Ascending aorta (tissue), 2 donors: ENCODE results near the gene TMOD1. TPM values are rescaled to one million over a fixed set of nuclear protein-coding genes. Genes with fewer than 3 reads are reported as not detected.

Experiments used
- DNase-seq, 2 donors: peaks; one replicate each; pipeline ENCODE4 v3.0.0-alpha.2; 2019; ENCODE audit warnings: low spot score in 2 of 2
- H3K27ac ChIP-seq, 2 donors: fragments of 200-600 bp; sonication (generic); one replicate each; pipeline ENCODE4 v1.5.1; 2016 to 2017; ENCODE audit warnings: mild to moderate bottlenecking in 1 of 2
- H3K27me3 ChIP-seq: fragments of 200-600 bp; sonication (generic); one replicate; pipeline ENCODE4 v1.5.1; 2017
- H3K36me3 ChIP-seq, 2 donors: fragments of 200-600 bp; sonication (generic); one replicate each; pipeline ENCODE4 v1.5.1; 2016
- H3K4me1 ChIP-seq, 2 donors: fragments of 200-600 bp; sonication (generic); one replicate each; pipeline ENCODE4 v1.5.1; 2016 to 2017; ENCODE audit warnings: mild to moderate bottlenecking in 1 of 2
- H3K4me3 ChIP-seq, 2 donors: fragments of 200-600 bp; sonication (generic); one replicate each; pipeline ENCODE4 v1.5.1; 2016 to 2017; ENCODE audit warnings: mild to moderate bottlenecking in 1 of 2
- H3K9me3 ChIP-seq, 2 donors: fragments of 200-600 bp; sonication (generic); one replicate each; pipeline ENCODE4 v1.5.1; 2016
- intact Hi-C: fragments of 100-400 bp; cut with DNase I; formaldehyde crosslinking; loops from one replicate; pipeline ENCODE4 v1.15.1; 2023
- total RNA-seq: library from RNA; depleted of rRNA; stranded (reverse); fragments of >200 nt; gene quantifications from one replicate; pipeline ENCODE4 v1.1.0, GENCODE V29; 2016
- TF ChIP-seq, protein P1 (sequence below), 3 experiments: fragments of 200-600 bp in 2 of 3; fragments of 450-650 bp in 1 of 3; sonication (generic) in 2 of 3; IDR thresholded peaks; one replicate each; pipeline ENCODE4 v1.5.1; 2016 to 2019; ENCODE audit warnings: antibody characterized with exemption in 3 of 3, mild to moderate bottlenecking in 1 of 3, moderate library complexity in 1 of 3

The TMOD1 gene
- total RNA-seq, 1 donor from 2014 or later: 17.1 TPM

- H3K9me3 ChIP-seq: no peaks in the 10 kb centered on the region
- peak in 1 of 2 donors; percentile 85 for DNase-seq
- TF ChIP-seq, protein P1, sequence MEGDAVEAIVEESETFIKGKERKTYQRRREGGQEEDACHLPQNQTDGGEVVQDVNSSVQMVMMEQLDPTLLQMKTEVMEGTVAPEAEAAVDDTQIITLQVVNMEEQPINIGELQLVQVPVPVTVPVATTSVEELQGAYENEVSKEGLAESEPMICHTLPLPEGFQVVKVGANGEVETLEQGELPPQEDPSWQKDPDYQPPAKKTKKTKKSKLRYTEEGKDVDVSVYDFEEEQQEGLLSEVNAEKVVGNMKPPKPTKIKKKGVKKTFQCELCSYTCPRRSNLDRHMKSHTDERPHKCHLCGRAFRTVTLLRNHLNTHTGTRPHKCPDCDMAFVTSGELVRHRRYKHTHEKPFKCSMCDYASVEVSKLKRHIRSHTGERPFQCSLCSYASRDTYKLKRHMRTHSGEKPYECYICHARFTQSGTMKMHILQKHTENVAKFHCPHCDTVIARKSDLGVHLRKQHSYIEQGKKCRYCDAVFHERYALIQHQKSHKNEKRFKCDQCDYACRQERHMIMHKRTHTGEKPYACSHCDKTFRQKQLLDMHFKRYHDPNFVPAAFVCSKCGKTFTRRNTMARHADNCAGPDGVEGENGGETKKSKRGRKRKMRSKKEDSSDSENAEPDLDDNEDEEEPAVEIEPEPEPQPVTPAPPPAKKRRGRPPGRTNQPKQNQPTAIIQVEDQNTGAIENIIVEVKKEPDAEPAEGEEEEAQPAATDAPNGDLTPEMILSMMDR (IDR thresholded peaks at IDR 0.05): no peak
- peak overlapping the region in 1 of 2 donors; percentile 18 for H3K4me3 ChIP-seq
- no peaks in the 10 kb centered on the region for H3K27me3 ChIP-seq
- intact Hi-C loops: loop anchor here (1.0 to 5.0 kb wide), 6 partner anchors 24 to 76 kb away; partner anchors contain the start of genes NCBP1, TMOD1 and TSTD2
- H3K4me1 ChIP-seq: peaks cover 34 to 45% of the 10 kb centered on the region in 2 donors
- H3K36me3 ChIP-seq: peaks cover 13 to 14% of the 10 kb centered on the region in 2 donors
- peak overlapping the region; percentile 98 to 99 for H3K27ac ChIP-seq
These were observed 55.5 kb downstream of the TMOD1 start for GRCh38 chr9:97556721-97557605.

DNA sequence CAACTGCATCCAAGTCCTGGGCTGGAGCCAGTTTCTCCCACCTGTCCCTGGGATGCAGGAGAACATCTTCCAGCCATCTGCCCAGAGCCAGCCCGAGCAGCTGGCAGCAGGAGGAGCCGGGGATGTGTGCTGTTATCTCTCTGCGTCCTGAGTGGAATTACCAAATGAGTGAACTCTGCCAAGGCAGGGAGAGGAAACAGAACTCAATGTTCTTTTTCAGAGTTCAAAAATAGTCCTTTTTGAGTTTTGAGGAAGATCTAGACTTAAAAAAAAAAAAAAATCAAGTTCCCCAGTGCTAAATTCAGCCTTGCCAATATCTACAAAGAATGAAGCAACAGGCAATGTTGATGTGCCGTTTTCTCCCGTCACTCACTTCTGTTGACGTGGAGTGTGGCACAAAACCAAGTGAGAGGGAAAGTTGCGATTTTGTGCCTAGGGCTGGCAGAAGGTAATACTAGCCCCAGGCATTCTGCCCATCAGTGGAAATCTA, 56.2 kb downstream of the TMOD1 start:
- intact Hi-C loops: loop anchor here (1.0 to 5.0 kb wide), 5 partner anchors 29 to 75 kb away; partner anchors contain the start of genes NCBP1, TMOD1 and TSTD2
- no peaks in the 10 kb centered on the region for H3K9me3 ChIP-seq
- TF ChIP-seq, protein P1 (IDR thresholded peaks at IDR 0.05): no peak
- peaks cover 13 to 14% of the 10 kb centered on the region in 2 donors for H3K36me3 ChIP-seq
- H3K4me3 ChIP-seq: peak overlapping the region in 1 of 2 donors; percentile 18
- H3K27ac ChIP-seq: peak overlapping the region; percentile 98 to 99
- peak; percentile 73 to 96 for DNase-seq
- no peaks in the 10 kb centered on the region for H3K27me3 ChIP-seq
- peaks cover 34 to 45% of the 10 kb centered on the region in 2 donors for H3K4me1 ChIP-seq

- intact Hi-C loops: loop anchor here (5.0 kb wide), 2 partner anchors 39 to 41 kb away; no protein-coding TSS in a partner anchor
- peaks cover 34 to 53% of the 10 kb centered on the region in 2 donors for H3K4me1 ChIP-seq
- H3K27me3 ChIP-seq: no peaks in the 10 kb centered on the region
- H3K27ac ChIP-seq: peak overlapping the region; percentile 98 to 99
- peak in 1 of 2 donors; percentile 58 for DNase-seq
- H3K4me3 ChIP-seq: no peak overlapping the region
- TF ChIP-seq, protein P1 (IDR thresholded peaks at IDR 0.05): no peak
- peaks cover 6 to 10% of the 10 kb centered on the region in 2 donors for H3K36me3 ChIP-seq
- H3K9me3 ChIP-seq: no peaks in the 10 kb centered on the region
These were observed 57.2 kb downstream of the TMOD1 start for GRCh38 chr9:97558701-97559101.

- H3K4me1 ChIP-seq: peaks cover 38 to 57% of the 10 kb centered on the region in 2 donors
- intact Hi-C loops: loop anchor here (5.0 kb wide), 2 partner anchors 38 to 42 kb away; no protein-coding TSS in a partner anchor
These were observed 57.6 kb downstream of the TMOD1 start for GRCh38 chr9:97559111-97559514.

DNA sequence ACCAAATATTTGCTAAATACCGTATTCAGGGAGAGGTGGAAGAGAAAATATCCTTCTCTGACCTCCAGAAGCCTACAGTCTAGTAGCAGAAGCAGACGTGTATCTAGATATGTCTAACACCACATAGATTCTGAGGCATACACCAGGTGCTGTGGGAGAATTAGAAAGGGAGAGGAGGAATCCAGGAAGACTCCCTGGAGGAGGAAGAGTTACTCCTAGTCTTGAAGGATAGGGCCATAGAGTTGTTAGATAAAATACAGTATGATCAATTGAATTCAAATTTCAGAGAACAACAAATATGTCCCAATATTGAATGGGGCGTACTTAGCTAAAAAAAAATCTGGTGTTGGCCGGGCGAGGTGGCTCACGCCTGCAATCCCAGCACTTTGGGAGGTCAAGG, 58.7 kb downstream of the TMOD1 start:
- Histone ChIP-seq H3K36me3 (peaks cover 4 to 9% of the 10 kb centered on the region in 2 donors), H3K4me1 (peaks cover 40 to 59% of the 10 kb centered on the region in 2 donors), H3K9me3 (no peaks in the 10 kb centered on the region), H3K27me3 (no peaks in the 10 kb centered on the region), H3K4me3 (no peak overlapping the region), H3K27ac (no peak overlapping the region)
- intact Hi-C loops: no loop called here
- DNase-seq: peak in 1 of 2 donors; percentile 15
- TF ChIP-seq, protein P1 (IDR thresholded peaks at IDR 0.05): no peak

More at GRCh38 chr9:97559111-97559514, 57.6 kb downstream of the TMOD1 start:
- H3K4me3 ChIP-seq: no peak overlapping the region
- TF ChIP-seq, protein P1 (IDR thresholded peaks at IDR 0.05): no peak
- peak overlapping the region; percentile 98 to 99 for H3K27ac ChIP-seq
- H3K36me3 ChIP-seq: peaks cover 1 to 6% of the 10 kb centered on the region in 2 donors
- no peaks in the 10 kb centered on the region for H3K9me3 ChIP-seq
- H3K27me3 ChIP-seq: no peaks in the 10 kb centered on the region
- DNase-seq: no peak
